Caco-2 (cell line): ENCODE data around the gene GFOD1. TPM values are rescaled to one million over a fixed set of nuclear protein-coding genes. Genes with fewer than 3 reads are reported as not detected.

ENCODE experiments used
- BruUV-seq: library from RNA; stranded (reverse); fragments of 400-500 nt; replicated peaks from 2 replicates; lab custom pipeline; 2021; lab: Mats Ljungman, UMichigan
- CTCF ChIA-PET: fragments of 300-600 bp; sonication (Branson Sonifier 250); formaldehyde crosslinking; loops from one replicate; lab custom pipeline; 2022; ENCODE audit warnings: antibody characterized with exemption; lab: Charles Lee
- POLR2A ChIA-PET: fragments of 300-600 bp; sonication (Branson Sonifier 250); formaldehyde crosslinking; loops from one replicate; lab custom pipeline; 2022; ENCODE audit warnings: antibody characterized with exemption; lab: Charles Lee
- DNase-seq, 2 experiments: peaks; one replicate each; pipeline versions ENCODE4 v3.0.0 to v3.0.0-alpha.2; 2020 to 2022
- H3K27me3 ChIP-seq: replicated peaks from 2 replicates; pipeline ENCODE4 v1.6.0; 2011; ENCODE audit warnings: low read length; ENCODE audit not compliant: control insufficient read depth, insufficient read depth
- H3K36me3 ChIP-seq: 2 replicates; pipeline ENCODE4 v1.5.1; 2011; ENCODE audit warnings: low read length; ENCODE audit not compliant: control insufficient read depth, insufficient read depth
- H3K4me1 ChIP-seq: fragments of 250-450 bp; sonication (Bioruptor Pico); 2 replicates; pipeline ENCODE4 v1.5.1; 2020; ENCODE audit warnings: mild to moderate bottlenecking
- H3K4me3 ChIP-seq: 2 replicates; pipeline ENCODE4 v1.5.1; 2011; ENCODE audit warnings: low read depth, mild to moderate bottlenecking, control low read depth, low read length
- H3K9me3 ChIP-seq: fragments of 250-450 bp; sonication (Bioruptor Pico); 2 replicates; pipeline ENCODE4 v1.5.1; 2020; ENCODE audit warnings: mild to moderate bottlenecking, moderate library complexity
- H3K27ac Mint-ChIP-seq: one replicate; pipeline ENCODE4 v1.8.0; 2022; ENCODE audit warnings: mixed read lengths; ENCODE audit not compliant: unreplicated experiment
- H3K27me3 Mint-ChIP-seq: one replicate; pipeline ENCODE4 v1.8.0; 2022; ENCODE audit warnings: mixed read lengths; ENCODE audit not compliant: insufficient read depth, unreplicated experiment
- H3K36me3 Mint-ChIP-seq: one replicate; pipeline ENCODE4 v1.8.0; 2022; ENCODE audit warnings: mild to moderate bottlenecking, mixed read lengths; ENCODE audit not compliant: insufficient read depth, unreplicated experiment
- H3K4me1 Mint-ChIP-seq: one replicate; pipeline ENCODE4 v1.8.0; 2022; ENCODE audit warnings: low read depth, mixed read lengths; ENCODE audit not compliant: unreplicated experiment
- H3K4me3 Mint-ChIP-seq: one replicate; pipeline ENCODE4 v1.8.0; 2022; ENCODE audit warnings: mild to moderate bottlenecking, moderate library complexity, mixed read lengths; ENCODE audit not compliant: unreplicated experiment
- H3K9me3 Mint-ChIP-seq: one replicate; pipeline ENCODE4 v1.8.0; 2022; ENCODE audit warnings: mixed read lengths; ENCODE audit not compliant: unreplicated experiment
- intact Hi-C: fragments of 100-400 bp; cut with micrococcal nuclease; formaldehyde crosslinking; loops from one replicate; pipeline ENCODE4 v1.10.0; 2022; ENCODE audit not compliant: unreplicated experiment
- total RNA-seq: library from RNA; stranded (reverse); gene quantifications from 2 replicates; pipeline ENCODE4 v1.2.3, GENCODE V29; 2022
- TF ChIP-seq, protein P1 (sequence below), 2 experiments: fragments of 200-600 bp in 1 of 2; IDR thresholded peaks; 1 replicate in 1 of 2; 2 replicates in 1 of 2; pipeline versions ENCODE4 v1.5.1 to v1.8.0; 2011 to 2022; ENCODE audit warnings: antibody characterized with exemption in 1 of 2, control low read depth in 1 of 2, inconsistent platforms in 1 of 2, low read depth in 1 of 2, low read length in 1 of 2, mild to moderate bottlenecking in 1 of 2, moderate library complexity in 1 of 2; ENCODE audit not compliant: insufficient read depth in 1 of 2, severe bottlenecking in 1 of 2, unreplicated experiment in 1 of 2

Gene GFOD1
- total RNA-seq, 1 experiment from 2014 or later: 0.84 TPM

DNA sequence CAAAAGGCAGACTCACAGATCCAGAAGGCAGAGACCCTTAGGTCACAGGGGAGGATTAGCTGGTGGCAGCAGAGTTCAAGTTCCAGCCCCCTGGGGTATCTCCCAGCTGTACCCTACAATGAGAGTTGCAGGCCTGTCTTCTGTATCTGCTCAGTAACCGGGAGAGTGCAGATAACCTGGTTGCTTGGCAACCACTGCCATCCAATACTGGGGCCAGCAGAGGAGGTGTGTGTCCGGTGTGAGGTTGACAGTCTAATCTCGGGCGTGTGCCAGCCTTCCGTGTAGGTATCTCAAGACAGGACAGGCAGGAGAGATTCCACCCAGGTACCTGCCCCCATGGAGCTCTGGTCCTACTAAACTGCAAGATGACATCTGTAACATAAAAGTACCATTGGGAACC is 102.4 kb downstream of the GFOD1 start:
- Mint-ChIP-seq H3K36me3 (no peaks in the 10 kb centered on the region), H3K4me3 (no peak overlapping the region), H3K27me3 (peaks cover 7% of the 10 kb centered on the region), H3K4me1 (no peaks in the 10 kb centered on the region), H3K27ac (no peak overlapping the region), H3K9me3 (no peaks in the 10 kb centered on the region)
- intact Hi-C loops: no loop called here
- POLR2A ChIA-PET: no interaction called here
- no peaks in the 10 kb centered on the region for H3K27me3 ChIP-seq
- no TSS peak for BruUV-seq
- no peak overlapping the region for H3K4me3 ChIP-seq
- H3K9me3 ChIP-seq: no peaks in the 10 kb centered on the region
- no peaks in the 10 kb centered on the region for H3K36me3 ChIP-seq
- CTCF ChIA-PET: no interaction called here
- no peak for DNase-seq
- TF ChIP-seq, protein P1, sequence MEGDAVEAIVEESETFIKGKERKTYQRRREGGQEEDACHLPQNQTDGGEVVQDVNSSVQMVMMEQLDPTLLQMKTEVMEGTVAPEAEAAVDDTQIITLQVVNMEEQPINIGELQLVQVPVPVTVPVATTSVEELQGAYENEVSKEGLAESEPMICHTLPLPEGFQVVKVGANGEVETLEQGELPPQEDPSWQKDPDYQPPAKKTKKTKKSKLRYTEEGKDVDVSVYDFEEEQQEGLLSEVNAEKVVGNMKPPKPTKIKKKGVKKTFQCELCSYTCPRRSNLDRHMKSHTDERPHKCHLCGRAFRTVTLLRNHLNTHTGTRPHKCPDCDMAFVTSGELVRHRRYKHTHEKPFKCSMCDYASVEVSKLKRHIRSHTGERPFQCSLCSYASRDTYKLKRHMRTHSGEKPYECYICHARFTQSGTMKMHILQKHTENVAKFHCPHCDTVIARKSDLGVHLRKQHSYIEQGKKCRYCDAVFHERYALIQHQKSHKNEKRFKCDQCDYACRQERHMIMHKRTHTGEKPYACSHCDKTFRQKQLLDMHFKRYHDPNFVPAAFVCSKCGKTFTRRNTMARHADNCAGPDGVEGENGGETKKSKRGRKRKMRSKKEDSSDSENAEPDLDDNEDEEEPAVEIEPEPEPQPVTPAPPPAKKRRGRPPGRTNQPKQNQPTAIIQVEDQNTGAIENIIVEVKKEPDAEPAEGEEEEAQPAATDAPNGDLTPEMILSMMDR (IDR thresholded peaks at IDR 0.05; ENCODE audit: insufficient read depth in 1 of 2, low read depth in 1 of 2, low read length in 1 of 2, severe bottlenecking in 1 of 2, unreplicated experiment in 1 of 2): no peak
- no peaks in the 10 kb centered on the region for H3K4me1 ChIP-seq

DNA sequence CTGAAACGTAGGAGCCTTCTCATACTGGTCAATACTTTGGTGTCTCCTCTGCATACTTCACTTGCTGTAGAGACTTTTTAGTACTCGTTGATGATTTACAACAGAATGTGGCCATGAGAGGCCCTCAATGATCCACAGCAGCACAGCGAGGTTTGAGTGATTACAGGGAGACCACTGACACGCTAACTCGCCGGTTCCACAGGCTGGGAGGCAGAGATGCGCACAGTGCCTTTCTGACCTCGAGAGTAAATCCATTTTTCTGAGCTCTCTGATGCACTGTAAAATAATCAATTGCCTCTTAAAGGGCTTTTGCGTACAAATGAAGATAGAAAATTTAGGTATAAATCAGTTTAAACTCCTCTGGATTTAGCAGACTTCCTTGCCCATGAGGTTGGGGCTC is 102.9 kb downstream of the GFOD1 start:
- TF ChIP-seq, protein P1 (IDR thresholded peaks at IDR 0.05; ENCODE audit: insufficient read depth in 1 of 2, low read depth in 1 of 2, low read length in 1 of 2, severe bottlenecking in 1 of 2, unreplicated experiment in 1 of 2): no peak
- H3K9me3 ChIP-seq: no peaks in the 10 kb centered on the region
- Mint-ChIP-seq H3K36me3 (no peaks in the 10 kb centered on the region), H3K4me1 (no peaks in the 10 kb centered on the region), H3K9me3 (no peaks in the 10 kb centered on the region), H3K27ac (no peak overlapping the region), H3K4me3 (no peak overlapping the region), H3K27me3 (peaks cover 7% of the 10 kb centered on the region)
- no peaks in the 10 kb centered on the region for H3K4me1 ChIP-seq
- no peaks in the 10 kb centered on the region for H3K36me3 ChIP-seq
- intact Hi-C loops: no loop called here
- ChIA-PET POLR2A (no interaction called here), CTCF (no interaction called here)
- no peak overlapping the region for H3K4me3 ChIP-seq
- no TSS peak for BruUV-seq
- DNase-seq: no peak
- no peaks in the 10 kb centered on the region for H3K27me3 ChIP-seq

DNA sequence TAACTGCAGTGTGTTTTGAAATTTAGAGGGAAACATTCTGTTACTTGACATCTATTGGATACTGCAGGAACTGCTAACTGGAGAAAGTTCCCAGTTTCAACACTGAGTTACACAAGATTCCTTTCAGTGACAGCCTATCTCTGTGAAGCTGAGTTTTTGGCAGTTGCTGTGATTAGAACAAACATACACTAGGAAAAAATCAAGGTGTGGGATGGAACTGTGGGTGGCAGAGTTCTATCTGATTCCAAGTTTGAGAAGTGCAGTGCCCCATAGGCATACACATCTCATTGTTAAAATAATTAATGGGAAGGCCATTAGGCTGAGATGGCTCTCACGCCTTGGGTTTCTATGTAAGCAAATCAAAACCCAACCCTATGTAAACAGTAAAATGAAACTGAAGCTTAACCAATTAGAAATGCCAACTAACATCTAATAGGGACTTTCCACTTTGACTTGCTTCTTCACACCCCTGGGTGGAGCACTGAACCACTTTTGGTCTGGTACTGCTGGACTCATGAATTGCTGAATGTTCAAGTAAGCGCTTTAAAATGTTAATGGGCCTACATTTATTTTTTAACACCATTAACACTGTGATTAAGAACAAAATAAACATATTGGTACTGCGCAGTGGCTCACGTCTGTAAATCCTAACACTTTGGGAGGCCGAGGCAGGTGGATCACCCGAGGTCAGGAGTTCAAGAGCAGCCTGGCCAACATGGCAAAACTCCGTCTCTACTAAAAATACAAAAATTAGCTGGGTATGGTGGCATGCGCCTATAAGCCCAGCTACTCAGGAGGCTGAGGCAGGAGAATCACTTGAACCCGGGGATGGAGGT is 103.9 kb downstream of the GFOD1 start:
- TF ChIP-seq, protein P1 (IDR thresholded peaks at IDR 0.05; ENCODE audit: insufficient read depth in 1 of 2, low read depth in 1 of 2, low read length in 1 of 2, severe bottlenecking in 1 of 2, unreplicated experiment in 1 of 2): no peak
- Mint-ChIP-seq H3K27me3 (peaks cover 10% of the 10 kb centered on the region), H3K4me1 (no peaks in the 10 kb centered on the region), H3K27ac (no peak overlapping the region), H3K4me3 (no peak overlapping the region), H3K9me3 (no peaks in the 10 kb centered on the region), H3K36me3 (no peaks in the 10 kb centered on the region)
- Histone ChIP-seq H3K36me3 (no peaks in the 10 kb centered on the region), H3K9me3 (no peaks in the 10 kb centered on the region), H3K4me1 (no peaks in the 10 kb centered on the region), H3K4me3 (no peak overlapping the region), H3K27me3 (no peaks in the 10 kb centered on the region)
- intact Hi-C loops: no loop called here
- BruUV-seq: no TSS peak
- DNase-seq: no peak
- POLR2A ChIA-PET: no interaction called here
- CTCF ChIA-PET: no interaction called here
